Esophagus mucosa (tissue), 1 donor: Measurements from ENCODE around the gene TULP4. TPM values are rescaled to one million over a fixed set of nuclear protein-coding genes. Genes with fewer than 3 reads are reported as not detected.
"Not testable (repeated sequence)": the region's sequence is repeated elsewhere in the genome, so short reads cannot be mapped to it uniquely, and the experiment has no call there.

Experiments used
- ATAC-seq: fragments of 200-7000 bp; cut with Tn5 transposase; one replicate; pipeline ENCODE4 v1.9.1; 2020
- total RNA-seq: library from RNA; stranded (reverse); gene quantifications from one replicate; pipeline ENCODE4 v1.2.4, GENCODE V29; 2023
- donor health status: DM: yes; HTN: yes; CAD: no.

TULP4 gene
- total RNA-seq, 1 donor from 2014 or later: 35.6 TPM

DNA sequence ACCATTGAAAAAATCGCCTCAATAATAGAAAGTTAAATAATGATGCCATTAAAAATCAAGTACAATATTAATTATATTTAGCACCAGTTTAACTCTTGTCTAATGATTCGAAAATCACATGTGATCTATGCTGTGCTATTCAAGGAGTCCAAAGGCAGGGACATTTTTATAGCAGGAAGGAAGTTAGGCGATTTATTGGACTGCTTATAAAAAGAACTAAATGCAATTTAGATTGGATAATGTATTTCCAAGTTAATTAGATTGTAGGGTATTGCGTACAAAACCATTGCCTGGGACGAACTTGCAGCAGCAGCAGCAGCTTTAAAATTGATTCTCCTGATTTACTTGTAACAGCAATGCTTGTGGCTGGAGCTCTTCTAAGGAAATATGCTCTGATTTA lies 160.2 kb downstream of the TULP4 start:
- no peak for ATAC-seq

- ATAC-seq: peak; percentile 22
Observed at GRCh38 chr6:158474961-158475343, 162.7 kb downstream of the TULP4 start.

DNA sequence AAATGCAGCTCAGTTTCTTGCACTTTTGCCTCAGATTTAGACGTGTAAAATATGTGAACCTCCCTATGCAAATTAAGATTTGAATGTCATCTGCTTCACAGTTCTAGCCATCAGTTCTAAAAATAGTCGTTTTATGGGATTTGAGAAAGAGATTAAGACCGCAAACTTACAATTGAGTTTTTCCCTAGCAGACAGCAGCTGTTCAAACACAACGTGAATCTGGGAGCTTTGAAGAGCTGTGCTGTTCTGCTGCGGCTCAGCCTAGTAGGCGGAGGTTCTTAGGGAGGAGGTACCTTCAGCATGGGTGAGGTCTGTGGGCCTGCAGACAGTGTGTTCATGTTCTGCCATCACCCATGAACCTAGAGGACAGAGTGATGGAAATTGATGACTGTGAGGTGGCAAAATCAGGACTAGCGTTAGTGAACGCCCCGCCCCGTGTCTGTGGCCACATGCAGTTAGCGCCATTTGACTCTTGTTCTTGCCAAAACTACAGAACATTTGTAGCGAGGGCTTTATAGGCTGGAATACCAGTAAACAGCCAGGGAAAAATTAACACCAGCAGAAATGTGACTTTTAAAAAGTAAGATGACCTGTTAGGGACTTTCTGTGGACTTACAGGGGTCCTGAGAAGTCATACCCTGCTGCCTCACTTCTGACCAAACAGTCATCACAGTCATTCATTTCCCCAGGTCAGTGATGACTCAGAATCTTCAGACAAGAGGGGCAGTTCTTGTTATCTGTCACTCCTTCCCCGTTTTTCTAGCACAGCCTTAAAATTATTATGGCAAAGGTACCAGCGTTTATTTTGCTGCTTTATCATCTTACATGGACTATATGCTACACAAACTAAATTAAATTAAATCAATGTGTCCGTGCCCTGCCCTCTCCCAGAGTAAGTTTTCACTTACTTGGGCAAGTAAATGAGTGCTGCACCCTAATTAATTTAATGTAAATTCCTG lies 163.4 kb downstream of the TULP4 start:
- peak; percentile 36 for ATAC-seq

DNA sequence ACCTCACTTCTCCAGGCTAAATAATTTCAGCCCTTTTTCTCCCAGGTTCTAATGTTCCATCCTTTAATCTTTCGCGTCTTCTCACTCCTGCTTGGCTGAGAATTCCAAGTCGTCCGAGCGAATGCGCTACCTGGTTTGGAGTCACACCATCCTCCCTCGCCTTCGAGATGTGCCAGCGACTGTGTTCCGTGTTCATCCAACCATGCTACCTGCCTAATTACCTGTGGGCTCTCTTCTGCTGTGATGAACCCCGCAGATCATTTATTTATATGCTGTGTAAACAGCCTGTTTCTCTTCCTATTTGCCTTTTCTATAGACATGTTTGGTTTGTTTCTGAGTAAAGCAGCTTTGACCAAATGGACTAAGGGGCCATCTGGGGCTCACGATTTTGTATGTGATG lies 164.1 kb downstream of the TULP4 start:
- no peak for ATAC-seq

DNA sequence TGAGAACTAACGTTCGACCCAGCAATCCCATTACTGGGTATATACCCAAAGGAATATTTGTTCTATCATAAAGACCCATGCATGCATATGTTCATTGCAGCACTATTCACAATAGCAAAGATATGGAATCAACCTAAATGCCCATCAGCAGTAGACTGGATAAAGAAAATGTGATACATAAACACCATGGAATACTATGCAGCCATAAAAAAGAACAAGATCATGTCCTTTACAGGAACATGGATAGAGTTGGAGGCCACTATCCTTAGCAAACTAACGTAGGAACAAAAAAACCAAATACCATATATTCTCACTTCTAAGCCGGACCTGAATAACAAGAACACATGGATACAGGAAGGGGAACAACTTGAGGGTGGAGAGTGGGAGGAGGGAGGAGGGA lies 165.5 kb downstream of the TULP4 start:
- ATAC-seq: not testable (repeated sequence)

GRCh38 chr6:158480989-158481388 lies 168.7 kb downstream of the TULP4 start:
- ATAC-seq: no peak

DNA sequence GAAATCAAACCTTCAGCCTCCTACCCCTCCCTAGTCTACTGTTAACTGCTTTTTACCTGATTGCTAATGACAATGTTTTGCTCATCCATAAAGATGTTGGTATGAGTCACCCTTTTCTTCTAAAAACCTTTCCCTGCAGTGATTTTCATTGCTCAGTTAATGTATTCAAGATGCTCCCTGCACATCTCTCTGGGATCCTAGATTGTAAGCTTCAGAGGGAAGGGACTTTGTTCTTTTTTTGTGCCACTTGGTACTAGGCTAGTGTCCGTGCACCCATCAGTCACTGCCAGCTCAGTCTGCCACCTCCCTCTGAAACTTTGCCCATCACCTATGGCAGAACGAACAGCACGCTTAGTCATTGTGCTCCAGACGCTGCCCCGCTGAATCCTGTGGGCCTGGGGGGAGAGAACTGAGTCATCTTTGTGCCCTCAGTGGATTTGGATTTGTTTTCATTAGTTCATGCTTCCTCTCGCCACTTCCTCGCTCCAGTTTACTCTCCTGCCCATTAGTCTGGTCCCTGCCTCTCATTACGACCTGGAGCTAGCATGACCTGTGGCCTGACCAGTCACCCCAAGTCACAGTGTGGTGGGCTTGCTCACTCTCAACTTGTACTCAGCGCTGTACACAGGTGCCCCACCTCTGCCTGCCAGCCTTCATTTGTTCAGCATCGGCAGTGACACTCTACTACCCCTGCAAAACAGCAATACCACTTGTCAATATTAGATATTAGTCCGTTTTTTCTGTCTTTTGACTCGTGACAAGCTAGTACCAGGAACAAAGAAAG lies 169.6 kb downstream of the TULP4 start:
- ATAC-seq: peak; percentile 64

DNA sequence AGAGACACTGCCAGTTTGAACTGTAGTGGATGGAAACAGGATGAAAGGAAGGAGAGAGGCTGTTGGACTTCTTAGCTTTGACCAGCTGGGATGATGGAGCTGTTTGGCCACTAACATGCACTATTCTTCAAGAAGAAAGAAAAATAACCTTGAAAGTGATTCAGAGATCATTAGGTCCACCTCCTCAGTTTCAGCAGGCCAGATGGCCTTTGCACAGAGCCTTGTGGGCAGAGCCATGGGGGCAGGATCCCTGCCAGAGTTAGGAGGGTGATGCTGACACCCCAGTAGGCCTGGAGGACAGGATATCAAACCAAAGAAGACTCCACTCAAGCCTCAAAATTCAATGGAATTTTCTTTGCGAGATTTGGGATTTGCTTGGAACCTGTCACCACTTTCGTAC lies 173.2 kb downstream of the TULP4 start:
- ATAC-seq: no peak

- no peak for ATAC-seq
Observed at GRCh38 chr6:158487495-158487894, 175.2 kb downstream of the TULP4 start.

DNA sequence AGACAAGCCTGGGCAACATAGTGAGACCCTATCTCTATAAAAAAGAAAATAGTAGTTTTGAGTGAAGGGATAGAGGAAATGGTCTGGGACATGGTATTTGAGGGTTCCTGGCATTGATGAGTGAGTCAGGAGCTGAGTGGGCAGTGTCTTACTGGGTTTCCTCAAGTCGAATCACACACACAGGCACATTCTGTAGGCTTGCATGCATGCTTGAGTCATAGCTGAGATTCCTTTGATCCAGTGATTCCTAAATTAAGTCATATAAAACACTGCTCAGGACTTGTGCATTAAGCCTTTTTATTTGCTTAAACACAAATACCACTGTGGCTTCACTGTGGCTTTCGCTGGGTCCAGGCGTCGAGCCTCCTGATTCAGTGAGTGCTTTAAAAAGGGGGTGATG lies 175.8 kb downstream of the TULP4 start:
- ATAC-seq: peak; percentile 92

GRCh38 chr6:158489441-158489840 lies 177.2 kb downstream of the TULP4 start:
- no peak for ATAC-seq

- no peak for ATAC-seq
Observed at GRCh38 chr6:158492881-158493280, 180.6 kb downstream of the TULP4 start.

DNA sequence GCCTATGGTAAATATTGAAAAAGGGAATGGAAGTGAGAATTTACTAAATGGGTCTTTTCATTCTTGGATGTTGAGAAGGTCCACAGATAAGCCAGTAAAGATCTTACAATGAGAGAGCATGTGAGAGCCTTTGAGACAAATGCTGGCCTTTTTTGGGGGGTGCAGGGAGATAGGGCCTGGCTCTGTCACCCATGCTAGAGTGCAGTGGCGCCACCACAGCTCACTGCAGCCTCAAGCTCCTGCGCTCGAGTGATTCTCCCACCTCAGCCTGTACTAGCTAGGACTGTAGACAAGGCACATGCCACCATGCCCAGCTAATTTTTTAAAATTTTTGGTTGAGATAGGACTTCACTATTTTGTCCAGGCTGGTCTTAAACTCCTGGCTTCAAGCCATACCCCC lies 184.4 kb downstream of the TULP4 start:
- no peak for ATAC-seq

GRCh38 chr6:158497620-158498019 lies 185.4 kb downstream of the TULP4 start:
- ATAC-seq: no peak

GRCh38 chr6:158498362-158498761 lies 186.1 kb downstream of the TULP4 start:
- ATAC-seq: no peak

DNA sequence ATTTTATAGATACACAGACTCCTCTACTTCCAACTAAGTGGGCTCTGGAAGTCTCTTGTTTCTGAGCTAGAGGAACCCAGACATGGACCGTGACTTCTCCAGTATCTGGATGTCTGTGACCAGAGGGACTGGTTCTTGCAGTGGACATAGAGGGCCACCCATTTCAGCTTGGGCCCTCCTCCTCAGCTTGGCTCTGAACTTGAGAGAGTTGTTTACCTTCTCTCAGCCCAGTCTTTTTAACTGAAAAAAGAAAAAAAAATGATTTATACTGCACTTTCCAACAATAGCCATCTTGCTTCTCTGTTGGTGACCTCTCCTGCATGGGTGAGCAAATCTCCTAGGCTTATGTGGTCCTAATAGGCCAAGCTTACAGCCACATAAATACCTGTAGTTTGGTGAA lies 187.3 kb downstream of the TULP4 start:
- no peak for ATAC-seq

DNA sequence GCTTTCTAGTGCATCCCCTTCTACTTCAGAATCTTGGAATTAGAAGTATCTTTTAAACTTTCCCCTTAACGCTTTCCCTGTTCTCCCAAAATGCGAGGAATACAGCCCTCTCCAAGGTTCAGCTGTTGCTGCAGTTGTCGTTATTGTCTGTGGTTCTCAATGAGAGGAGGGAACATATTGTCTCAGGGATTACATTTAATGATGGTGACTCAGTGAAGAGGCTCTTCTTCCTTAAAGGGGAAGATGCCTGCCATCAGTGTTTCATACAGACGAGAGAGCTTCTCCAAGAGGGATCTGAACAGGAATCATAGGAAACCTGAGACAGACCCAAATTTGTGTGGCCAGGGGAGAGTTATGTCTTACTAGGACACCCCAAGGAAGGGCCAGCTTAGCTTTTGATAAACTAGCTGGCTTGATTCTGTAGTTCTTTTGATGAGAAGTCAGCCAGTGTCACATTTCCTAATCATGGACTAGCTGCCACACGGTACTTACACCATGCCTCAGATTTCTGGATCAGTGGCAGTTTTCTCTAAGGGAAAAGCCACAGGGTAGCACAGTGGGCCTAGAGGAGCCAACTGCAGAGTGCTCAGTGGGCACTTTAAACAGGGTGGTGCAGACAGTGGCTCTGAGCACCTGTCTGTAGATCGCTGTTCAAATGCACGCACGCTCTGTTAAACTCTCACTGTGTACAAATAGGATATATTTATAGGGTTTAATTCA lies 187.9 kb downstream of the TULP4 start:
- peak; percentile 70 for ATAC-seq

- no peak for ATAC-seq
Observed at GRCh38 chr6:158501360-158502262, 189.3 kb downstream of the TULP4 start.

DNA sequence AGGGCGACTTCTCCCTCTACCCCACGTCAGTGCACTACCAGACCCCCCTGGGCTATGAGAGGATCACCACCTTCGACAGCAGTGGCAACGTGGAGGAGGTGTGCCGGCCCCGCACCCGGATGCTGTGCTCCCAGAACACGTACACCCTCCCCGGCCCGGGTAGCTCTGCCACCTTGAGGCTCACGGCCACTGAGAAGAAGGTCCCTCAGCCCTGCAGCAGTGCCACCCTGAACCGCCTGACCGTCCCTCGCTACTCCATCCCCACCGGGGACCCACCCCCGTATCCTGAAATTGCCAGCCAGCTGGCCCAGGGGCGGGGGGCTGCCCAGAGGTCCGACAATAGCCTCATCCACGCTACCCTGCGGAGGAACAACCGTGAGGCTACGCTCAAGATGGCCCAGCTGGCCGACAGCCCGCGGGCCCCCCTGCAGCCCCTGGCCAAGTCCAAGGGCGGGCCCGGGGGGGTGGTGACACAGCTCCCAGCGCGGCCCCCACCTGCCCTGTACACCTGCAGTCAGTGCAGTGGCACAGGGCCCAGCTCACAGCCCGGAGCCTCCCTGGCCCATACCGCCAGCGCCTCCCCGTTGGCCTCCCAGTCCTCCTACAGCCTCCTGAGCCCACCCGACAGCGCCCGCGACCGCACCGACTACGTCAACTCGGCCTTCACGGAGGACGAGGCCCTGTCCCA lies 190.1 kb downstream of the TULP4 start:
- ATAC-seq: no peak

- ATAC-seq: no peak
Observed at GRCh38 chr6:158503222-158503621, 191.0 kb downstream of the TULP4 start.

DNA sequence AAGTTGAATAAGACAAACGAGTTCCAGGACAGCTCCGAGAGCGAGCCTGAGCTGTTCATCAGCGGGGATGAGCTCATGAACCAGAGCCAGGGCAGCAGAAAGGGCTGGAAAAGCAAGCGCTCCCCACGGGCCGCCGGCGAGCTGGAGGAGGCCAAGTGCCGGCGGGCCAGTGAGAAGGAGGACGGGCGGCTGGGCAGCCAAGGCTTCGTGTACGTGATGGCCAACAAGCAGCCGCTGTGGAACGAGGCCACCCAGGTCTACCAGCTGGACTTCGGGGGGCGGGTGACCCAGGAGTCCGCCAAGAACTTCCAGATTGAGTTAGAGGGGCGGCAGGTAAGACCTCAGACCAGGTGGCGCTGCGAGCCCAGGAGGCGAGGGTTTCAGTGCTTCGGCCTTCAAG lies 191.6 kb downstream of the TULP4 start:
- no peak for ATAC-seq
